ENCODE data around the gene OR2T27. TPM values are rescaled to one million over a fixed set of nuclear protein-coding genes. Genes with fewer than 3 reads are reported as not detected.
"Not testable (repeated sequence)": the region's sequence is repeated elsewhere in the genome, so short reads cannot be mapped to it uniquely, and the experiment has no call there.

Gene OR2T27, protein sequence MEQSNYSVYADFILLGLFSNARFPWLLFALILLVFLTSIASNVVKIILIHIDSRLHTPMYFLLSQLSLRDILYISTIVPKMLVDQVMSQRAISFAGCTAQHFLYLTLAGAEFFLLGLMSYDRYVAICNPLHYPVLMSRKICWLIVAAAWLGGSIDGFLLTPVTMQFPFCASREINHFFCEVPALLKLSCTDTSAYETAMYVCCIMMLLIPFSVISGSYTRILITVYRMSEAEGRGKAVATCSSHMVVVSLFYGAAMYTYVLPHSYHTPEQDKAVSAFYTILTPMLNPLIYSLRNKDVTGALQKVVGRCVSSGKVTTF
- not detected for total RNA-seq

DNA sequence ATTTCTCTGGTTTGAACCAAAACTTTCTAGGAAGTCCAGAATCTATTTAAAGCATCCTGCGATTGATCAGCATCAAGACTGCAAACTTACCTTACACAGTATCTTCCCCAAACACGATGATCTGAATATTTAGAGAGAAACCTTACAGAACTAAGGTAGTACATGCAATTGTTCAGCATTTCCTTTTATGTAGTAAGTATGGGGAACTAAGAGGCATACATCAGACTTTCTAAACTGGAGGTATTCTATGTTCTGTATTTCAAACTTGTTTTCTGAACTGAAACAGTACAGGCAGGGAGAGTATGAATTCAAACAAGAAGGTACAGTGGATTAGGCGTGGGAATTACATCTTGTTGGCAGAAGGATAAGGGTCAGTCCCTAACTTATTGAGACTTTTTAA, at the start of gene OR2T27:
Gene OR2T27 (minus strand): TSS at position 175 of the 400 bp plus-strand sequence. CDS start 4,644 bp downstream, outside the sequence.
- H3K9me3 ChIP-seq; H3K4me1 ChIP-seq; H3K27ac ChIP-seq; intact Hi-C loops (cut with DNase I); H3K27me3 ChIP-seq; H3K4me3 ChIP-seq; H3K36me3 ChIP-seq; DNase-seq (ENCODE audit: low spot score in 2 of 2): not testable (repeated sequence)

DNA sequence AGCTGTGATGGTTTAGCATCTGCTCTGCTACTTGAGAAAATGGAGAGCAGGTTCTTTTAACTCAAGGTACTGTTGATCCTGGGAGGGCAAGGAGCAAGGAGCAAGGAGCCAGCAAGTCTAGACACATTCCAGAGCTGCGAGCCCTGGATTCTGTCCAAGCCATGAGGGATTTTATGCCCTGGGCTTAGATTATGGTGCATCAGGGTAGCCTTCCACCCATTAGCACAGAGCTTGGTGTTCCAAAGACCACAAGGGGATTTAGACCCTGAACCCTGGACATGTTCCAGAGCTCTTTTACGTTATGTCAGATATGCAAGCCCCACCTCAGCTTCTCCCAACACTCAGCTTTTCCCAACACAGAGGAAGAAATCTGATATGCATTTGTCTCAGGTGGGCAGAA, 49.3 kb upstream of the OR2T27 start:
- no peak for DNase-seq (ENCODE audit: low spot score in 2 of 2)
- Histone ChIP-seq H3K36me3 (no peaks in the 10 kb centered on the region), H3K27me3 (no peaks in the 10 kb centered on the region), H3K4me1 (no peaks in the 10 kb centered on the region), H3K4me3 (no peak overlapping the region), H3K9me3 (no peaks in the 10 kb centered on the region), H3K27ac (no peak overlapping the region)
- TF ChIP-seq, protein P1, sequence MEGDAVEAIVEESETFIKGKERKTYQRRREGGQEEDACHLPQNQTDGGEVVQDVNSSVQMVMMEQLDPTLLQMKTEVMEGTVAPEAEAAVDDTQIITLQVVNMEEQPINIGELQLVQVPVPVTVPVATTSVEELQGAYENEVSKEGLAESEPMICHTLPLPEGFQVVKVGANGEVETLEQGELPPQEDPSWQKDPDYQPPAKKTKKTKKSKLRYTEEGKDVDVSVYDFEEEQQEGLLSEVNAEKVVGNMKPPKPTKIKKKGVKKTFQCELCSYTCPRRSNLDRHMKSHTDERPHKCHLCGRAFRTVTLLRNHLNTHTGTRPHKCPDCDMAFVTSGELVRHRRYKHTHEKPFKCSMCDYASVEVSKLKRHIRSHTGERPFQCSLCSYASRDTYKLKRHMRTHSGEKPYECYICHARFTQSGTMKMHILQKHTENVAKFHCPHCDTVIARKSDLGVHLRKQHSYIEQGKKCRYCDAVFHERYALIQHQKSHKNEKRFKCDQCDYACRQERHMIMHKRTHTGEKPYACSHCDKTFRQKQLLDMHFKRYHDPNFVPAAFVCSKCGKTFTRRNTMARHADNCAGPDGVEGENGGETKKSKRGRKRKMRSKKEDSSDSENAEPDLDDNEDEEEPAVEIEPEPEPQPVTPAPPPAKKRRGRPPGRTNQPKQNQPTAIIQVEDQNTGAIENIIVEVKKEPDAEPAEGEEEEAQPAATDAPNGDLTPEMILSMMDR (IDR thresholded peaks at IDR 0.05) = no peak
- intact Hi-C loops (cut with DNase I) = no loop called here

DNA sequence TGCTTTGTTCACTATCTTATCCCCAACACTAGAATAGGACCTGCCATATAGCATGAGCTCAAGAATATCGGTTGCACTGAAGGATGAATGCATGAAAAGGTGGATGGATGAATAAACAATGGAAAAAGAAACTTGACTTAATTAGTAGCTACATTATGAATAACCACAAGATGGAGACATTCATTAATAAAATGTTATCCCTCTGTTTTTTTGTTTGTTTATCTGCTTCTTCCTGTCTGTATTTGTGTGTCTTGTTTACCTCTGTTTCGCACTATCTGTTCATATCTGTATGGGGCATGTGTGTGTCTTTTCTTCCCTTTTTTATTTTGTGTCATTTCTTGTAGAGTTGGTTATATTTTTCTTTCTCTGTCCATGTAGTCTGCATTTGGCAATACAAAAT, 48.3 kb upstream of the OR2T27 start:
- no peak for DNase-seq (ENCODE audit: low spot score in 2 of 2)
- H3K27me3 ChIP-seq = no peaks in the 10 kb centered on the region
- no peaks in the 10 kb centered on the region for H3K9me3 ChIP-seq
- no peaks in the 10 kb centered on the region for H3K4me1 ChIP-seq
- H3K36me3 ChIP-seq = no peaks in the 10 kb centered on the region
- no peak overlapping the region for H3K4me3 ChIP-seq
- TF ChIP-seq, protein P1 (IDR thresholded peaks at IDR 0.05) = no peak
- H3K27ac ChIP-seq = no peak overlapping the region
- intact Hi-C loops (cut with DNase I) = no loop called here

DNA sequence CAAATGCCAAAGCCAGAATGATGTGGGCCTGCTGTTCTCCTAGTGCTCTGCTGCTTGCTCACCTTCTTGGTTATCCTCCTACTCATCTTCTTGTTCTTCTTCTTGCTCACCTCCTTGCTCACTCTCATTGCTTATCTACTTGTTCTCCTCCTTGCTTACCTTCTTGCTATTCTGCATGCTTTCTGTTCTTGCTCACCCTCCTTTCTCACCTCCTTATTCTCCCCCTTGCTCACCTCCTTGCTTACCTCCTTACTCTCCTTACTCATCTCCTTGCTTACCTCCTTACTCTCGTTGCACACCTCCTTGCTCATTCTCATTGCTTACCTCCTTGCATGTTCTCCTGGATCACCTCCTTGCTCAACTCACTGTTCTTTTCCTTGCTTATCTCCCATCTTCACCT, 47.4 kb upstream of the OR2T27 start, which contains the start of gene OR14I1:
Gene OR14I1 (minus strand): TSS at position 53 of the 400 bp plus-strand sequence.
- TF ChIP-seq, protein P1 (IDR thresholded peaks at IDR 0.05) = no peak
- intact Hi-C loops (cut with DNase I) = no loop called here
- H3K27me3 ChIP-seq = no peaks in the 10 kb centered on the region

DNA sequence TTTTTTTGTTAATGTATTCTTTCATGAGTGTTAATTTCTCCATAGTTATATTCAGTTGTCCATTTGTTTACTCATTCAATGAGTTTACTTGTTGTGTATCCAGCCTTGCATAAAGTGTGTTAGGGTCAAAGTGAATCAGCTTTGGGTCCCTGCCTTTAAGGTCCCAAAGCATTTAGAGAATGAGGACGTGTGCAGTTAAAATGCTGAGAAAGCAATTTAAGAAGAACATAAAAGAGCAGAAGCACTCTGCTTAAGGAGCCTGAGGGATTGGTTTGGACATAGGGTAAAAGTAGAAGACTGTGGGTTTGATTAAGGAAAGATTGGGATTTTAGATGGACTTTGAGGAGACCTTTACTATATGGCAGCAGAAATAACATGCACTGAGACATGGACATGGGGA, 43.8 kb upstream of the OR2T27 start:
- DNase-seq (ENCODE audit: low spot score in 2 of 2) = no peak
- TF ChIP-seq, protein P1 (IDR thresholded peaks at IDR 0.05) = no peak
- no peak overlapping the region for H3K4me3 ChIP-seq
- no peaks in the 10 kb centered on the region for H3K4me1 ChIP-seq
- no peaks in the 10 kb centered on the region for H3K36me3 ChIP-seq
- H3K27me3 ChIP-seq = no peaks in the 10 kb centered on the region
- intact Hi-C loops (cut with DNase I) = no loop called here
- H3K27ac ChIP-seq = no peak overlapping the region
- no peaks in the 10 kb centered on the region for H3K9me3 ChIP-seq

More for the DNA sequence above, 47.4 kb upstream of the OR2T27 start, which contains the start of gene OR14I1:
- no peaks in the 10 kb centered on the region for H3K36me3 ChIP-seq
- H3K9me3 ChIP-seq = no peaks in the 10 kb centered on the region
- H3K27ac ChIP-seq = no peak within 1 kb of the TSS
- DNase-seq (ENCODE audit: low spot score in 2 of 2) = no peak
- H3K4me1 ChIP-seq = no peaks in the 10 kb centered on the region
- no peak within 1 kb of the TSS for H3K4me3 ChIP-seq

DNA sequence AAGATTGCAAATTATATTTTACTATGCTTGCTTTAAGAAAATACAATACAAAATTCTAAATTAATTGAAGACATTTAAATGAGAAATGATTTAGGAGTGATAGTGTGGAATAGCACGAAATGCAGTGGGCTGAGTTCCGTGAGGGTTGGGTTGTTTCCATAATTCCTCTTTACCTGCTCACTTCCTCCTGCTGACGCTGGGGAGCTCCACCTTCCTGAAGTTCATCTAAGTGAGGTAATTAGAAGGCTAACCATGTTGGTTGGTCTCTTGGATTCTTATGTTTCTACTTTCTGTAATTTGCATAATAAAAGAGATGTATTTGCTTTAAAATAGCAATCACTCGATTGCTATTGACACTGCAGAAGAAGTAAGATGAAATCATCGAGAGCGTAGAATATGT, 42.6 kb upstream of the OR2T27 start:
- Histone ChIP-seq H3K27me3 (no peaks in the 10 kb centered on the region), H3K4me1 (no peaks in the 10 kb centered on the region), H3K9me3 (no peaks in the 10 kb centered on the region), H3K4me3 (no peak overlapping the region), H3K36me3 (no peaks in the 10 kb centered on the region), H3K27ac (no peak overlapping the region)
- TF ChIP-seq, protein P1 (IDR thresholded peaks at IDR 0.05) = no peak
- intact Hi-C loops (cut with DNase I) = no loop called here
- no peak for DNase-seq (ENCODE audit: low spot score in 2 of 2)
